Muscle of leg (tissue), 11 donors: ENCODE measurements around the gene DIO3. TPM values are rescaled to one million over a fixed set of nuclear protein-coding genes. Genes with fewer than 3 reads are reported as not detected.

Experiments used
- DNase-seq: peaks from one replicate; pipeline ENCODE4 v3.0.0; 2013
- H3K27ac ChIP-seq: one replicate; pipeline ENCODE4 v1.5.1; 2013; ENCODE audit warnings: mild to moderate bottlenecking, low read length, control low read depth
- H3K27me3 ChIP-seq: one replicate; pipeline ENCODE4 v1.6.1; 2013; ENCODE audit warnings: low read length; ENCODE audit not compliant: control insufficient read depth, insufficient read depth
- H3K36me3 ChIP-seq: one replicate; pipeline ENCODE4 v1.6.1; 2013; ENCODE audit warnings: low read length; ENCODE audit not compliant: control insufficient read depth, insufficient read depth
- H3K4me1 ChIP-seq: one replicate; pipeline ENCODE4 v1.6.1; 2013; ENCODE audit warnings: low read length; ENCODE audit not compliant: control insufficient read depth, insufficient read depth
- H3K4me3 ChIP-seq: one replicate; pipeline ENCODE4 v1.5.1; 2013; ENCODE audit warnings: low read length, control low read depth
- H3K9me3 ChIP-seq: replicated peaks from 2 replicates; pipeline ENCODE4 v1.6.1; 2013; ENCODE audit warnings: low read depth, low read length; ENCODE audit not compliant: control insufficient read depth
- WGBS: methylation state at CpG from one replicate; pipeline ENCODE4 v1.1.5; 2013; ENCODE audit warnings: missing lambda C conversion rate; ENCODE audit not compliant: insufficient coverage; 5-methylcytosine and 5-hydroxymethylcytosine counted together
- polyA plus RNA-seq, 8 donors: library from polyadenylated mRNA; unstranded; fragments of 120-200 nt; gene quantifications; one replicate each; pipeline versions ENCODE4 v1.2.1 to v1.2.3, GENCODE V29; 2013; ENCODE audit warnings: inconsistent platforms in 1 of 8, low replicate concordance in 1 of 8; ENCODE audit not compliant: insufficient read length in 8 of 8, insufficient read depth in 1 of 8
- total RNA-seq: library from RNA; stranded (reverse); fragments of 120-200 nt; gene quantifications from one replicate; pipeline ENCODE4 v1.2.4, GENCODE V29; 2013

DIO3 gene
- total and polyA plus RNA-seq, 9 donors, result 2.9 to 7.0 (median 5.2) TPM

DNA sequence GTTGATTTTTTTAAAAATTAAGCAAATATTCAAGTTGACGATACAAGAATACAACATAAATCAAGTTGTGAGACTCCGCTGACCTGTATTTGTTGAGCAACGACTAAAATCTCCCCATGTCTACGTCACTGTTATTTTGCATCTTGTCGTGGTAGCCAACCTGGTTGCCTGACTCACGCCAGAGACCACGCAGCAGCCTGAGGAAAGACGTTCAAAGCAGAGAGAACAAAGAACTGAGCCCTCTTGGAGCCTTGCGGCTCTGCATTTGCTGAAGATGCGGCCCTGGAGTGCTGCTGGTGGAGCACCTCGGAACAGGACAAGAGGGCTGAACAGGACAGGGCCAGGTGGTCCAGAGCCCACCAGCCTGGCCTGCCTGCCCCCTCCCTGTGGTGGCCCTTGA, 21.4 kb upstream of the DIO3 start:
- WGBS, result 81% methylated on average over 11 of the region's 11 CpGs
- DNase-seq, result no peak
- H3K27me3 ChIP-seq, result peaks cover 4% of the 10 kb centered on the region
- H3K4me1 ChIP-seq, result no peaks in the 10 kb centered on the region
- H3K9me3 ChIP-seq, result peaks cover 5% of the 10 kb centered on the region
- H3K4me3 ChIP-seq, result no peak overlapping the region
- H3K36me3 ChIP-seq, result no peaks in the 10 kb centered on the region
- H3K27ac ChIP-seq, result no peak overlapping the region

- DNase-seq, result no peak
- Histone ChIP-seq H3K4me1 (no peaks in the 10 kb centered on the region), H3K27ac (no peak overlapping the region), H3K9me3 (peaks cover 5% of the 10 kb centered on the region), H3K4me3 (no peak overlapping the region), H3K27me3 (peaks cover 4% of the 10 kb centered on the region), H3K36me3 (no peaks in the 10 kb centered on the region)
- WGBS, result 87% methylated on average over 13 of the region's 22 CpGs
These were observed 20.5 kb upstream of the DIO3 start for GRCh38 chr14:101540481-101541462.

- H3K27ac ChIP-seq, result no peak overlapping the region
- DNase-seq, result no peak
- 48% methylated on average over 8 of the region's 9 CpGs for WGBS
- H3K36me3 ChIP-seq, result no peaks in the 10 kb centered on the region
- peaks cover 10% of the 10 kb centered on the region for H3K27me3 ChIP-seq
- H3K9me3 ChIP-seq, result peaks cover 5% of the 10 kb centered on the region
- no peaks in the 10 kb centered on the region for H3K4me1 ChIP-seq
- H3K4me3 ChIP-seq, result no peak overlapping the region
These were observed 18.9 kb upstream of the DIO3 start for GRCh38 chr14:101542391-101542790.

DNA sequence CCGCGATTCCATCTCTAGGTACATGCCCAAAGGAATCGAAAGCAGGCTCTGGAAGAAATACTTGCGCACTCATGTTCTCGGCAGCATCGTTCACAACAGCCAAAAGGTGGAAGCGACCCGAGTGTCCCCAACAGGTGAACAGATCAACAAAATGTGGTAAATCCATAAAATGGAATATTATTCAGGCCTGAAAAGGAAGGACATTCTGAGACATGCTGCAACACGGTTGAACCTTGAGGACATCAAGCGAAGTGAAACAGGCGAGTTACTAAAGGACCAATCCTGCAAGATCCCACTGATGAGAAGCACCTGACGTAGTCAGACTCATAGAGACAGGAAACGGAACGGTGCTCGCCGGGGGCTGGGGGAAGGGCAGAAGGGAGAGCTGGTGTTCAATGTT, 17.5 kb upstream of the DIO3 start:
- Histone ChIP-seq H3K36me3 (no peaks in the 10 kb centered on the region), H3K4me3 (no peak overlapping the region), H3K9me3 (peaks cover 5% of the 10 kb centered on the region), H3K27me3 (peaks cover 7% of the 10 kb centered on the region), H3K4me1 (no peaks in the 10 kb centered on the region), H3K27ac (no peak overlapping the region)
- no peak for DNase-seq
- 96% methylated on average over 16 of the region's 16 CpGs for WGBS

- 44% methylated on average over 2 of the region's 9 CpGs for WGBS
- Histone ChIP-seq H3K27me3 (peaks cover 5% of the 10 kb centered on the region), H3K36me3 (no peaks in the 10 kb centered on the region), H3K4me1 (no peaks in the 10 kb centered on the region), H3K27ac (no peak overlapping the region), H3K4me3 (no peak overlapping the region), H3K9me3 (peaks cover 5% of the 10 kb centered on the region)
- no peak for DNase-seq
These were observed 16.7 kb upstream of the DIO3 start for GRCh38 chr14:101544550-101544949.

GRCh38 chr14:101546706-101547105, 14.6 kb upstream of the DIO3 start:
- 79% methylated on average over 11 of the region's 11 CpGs for WGBS
- DNase-seq, result no peak
- Histone ChIP-seq H3K27ac (no peak overlapping the region), H3K4me1 (no peaks in the 10 kb centered on the region), H3K9me3 (peaks cover 5% of the 10 kb centered on the region), H3K4me3 (no peak overlapping the region), H3K27me3 (peaks cover 6% of the 10 kb centered on the region), H3K36me3 (no peaks in the 10 kb centered on the region)

GRCh38 chr14:101547107-101547738, 14.1 kb upstream of the DIO3 start:
- H3K27ac ChIP-seq, result no peak overlapping the region
- no peak for DNase-seq
- no peaks in the 10 kb centered on the region for H3K4me1 ChIP-seq
- 95% methylated on average over 9 of the region's 10 CpGs for WGBS
- H3K36me3 ChIP-seq, result no peaks in the 10 kb centered on the region
- peaks cover 5% of the 10 kb centered on the region for H3K9me3 ChIP-seq
- H3K27me3 ChIP-seq, result peaks cover 7% of the 10 kb centered on the region
- no peak overlapping the region for H3K4me3 ChIP-seq

- WGBS, result 54% methylated on average over 11 of the region's 16 CpGs
- no peak overlapping the region for H3K27ac ChIP-seq
- peaks cover 5% of the 10 kb centered on the region for H3K9me3 ChIP-seq
- H3K4me3 ChIP-seq, result no peak overlapping the region
- no peaks in the 10 kb centered on the region for H3K4me1 ChIP-seq
- DNase-seq, result no peak
- H3K27me3 ChIP-seq, result peaks cover 7% of the 10 kb centered on the region
- no peaks in the 10 kb centered on the region for H3K36me3 ChIP-seq
These were observed 13.2 kb upstream of the DIO3 start for GRCh38 chr14:101547961-101548669.

DNA sequence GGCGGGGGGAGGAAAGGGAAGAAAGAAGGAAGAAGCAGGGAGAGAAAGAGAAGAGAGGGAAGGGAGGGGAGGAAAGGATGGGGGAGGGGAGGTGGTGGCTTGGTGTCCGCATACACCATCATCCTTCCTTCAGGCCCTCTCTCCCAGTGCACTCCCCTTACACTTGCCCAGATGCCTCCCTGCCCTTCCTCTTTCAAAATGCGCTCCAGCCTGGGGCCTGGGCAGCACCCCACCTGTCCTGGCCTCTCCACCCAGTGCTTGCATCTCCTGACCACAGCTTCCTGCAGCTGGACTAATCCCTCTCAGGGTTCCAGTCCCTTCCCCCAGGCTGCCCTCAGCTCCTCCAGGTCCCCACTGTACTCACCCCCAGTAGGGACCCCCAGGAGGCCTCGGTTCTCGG, 12.6 kb upstream of the DIO3 start:
- Histone ChIP-seq H3K27ac (no peak overlapping the region), H3K36me3 (no peaks in the 10 kb centered on the region), H3K4me3 (no peak overlapping the region), H3K27me3 (peaks cover 8% of the 10 kb centered on the region), H3K4me1 (no peaks in the 10 kb centered on the region), H3K9me3 (peaks cover 3% of the 10 kb centered on the region)
- DNase-seq, result no peak
- WGBS, result 62% methylated on average over 3 of the region's 5 CpGs

DNA sequence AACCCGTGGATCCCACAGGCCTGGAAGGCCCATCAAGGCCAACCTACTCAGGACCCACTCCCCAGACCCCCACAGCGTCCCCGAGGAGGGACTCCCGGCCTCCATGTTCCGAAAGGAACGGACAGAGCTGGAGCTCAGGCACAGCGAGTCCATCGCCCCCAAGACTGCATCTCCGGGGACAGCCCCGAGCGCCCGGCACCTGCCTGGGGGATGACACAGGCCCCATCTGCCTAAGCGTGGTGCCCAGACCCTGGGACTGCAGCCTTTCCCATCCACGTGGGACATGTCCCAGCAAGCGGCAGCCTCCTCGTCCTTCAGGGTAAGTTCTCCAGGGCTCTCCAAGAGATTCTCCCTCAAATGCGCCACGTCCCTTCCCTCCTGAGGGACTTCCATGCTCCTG, 12.1 kb upstream of the DIO3 start:
- DNase-seq, result no peak
- H3K27me3 ChIP-seq, result peaks cover 12% of the 10 kb centered on the region
- H3K36me3 ChIP-seq, result no peaks in the 10 kb centered on the region
- WGBS, result 85% methylated on average over 18 of the region's 18 CpGs
- H3K9me3 ChIP-seq, result no peaks in the 10 kb centered on the region
- H3K4me3 ChIP-seq, result no peak overlapping the region
- no peaks in the 10 kb centered on the region for H3K4me1 ChIP-seq
- no peak overlapping the region for H3K27ac ChIP-seq
